ES-I3 (cell line): ENCODE measurements around the gene DLG1.
A peak's percentile ranks its signal among the peaks of the same experiment; 100 is the strongest.

Source experiments
- H3K36me3 ChIP-seq: 2 replicates; pipeline ENCODE4 v1.6.1; 2013; ENCODE audit warnings: mild to moderate bottlenecking, low read length, control low read depth, moderate library complexity; ENCODE audit not compliant: insufficient read depth
- H3K4me1 ChIP-seq: 2 replicates; pipeline ENCODE4 v1.6.1; 2013; ENCODE audit warnings: mild to moderate bottlenecking, control low read depth, low read length; ENCODE audit not compliant: insufficient read depth
- H3K9ac ChIP-seq: 2 replicates; pipeline ENCODE4 v1.6.1; 2013; ENCODE audit warnings: low read depth, mild to moderate bottlenecking, low read length, moderate library complexity
- H3K9me3 ChIP-seq: 2 replicates; pipeline ENCODE4 v1.6.1; 2013; ENCODE audit warnings: mild to moderate bottlenecking, low read length, moderate library complexity; ENCODE audit not compliant: control insufficient read depth, insufficient read depth

Gene DLG1

DNA sequence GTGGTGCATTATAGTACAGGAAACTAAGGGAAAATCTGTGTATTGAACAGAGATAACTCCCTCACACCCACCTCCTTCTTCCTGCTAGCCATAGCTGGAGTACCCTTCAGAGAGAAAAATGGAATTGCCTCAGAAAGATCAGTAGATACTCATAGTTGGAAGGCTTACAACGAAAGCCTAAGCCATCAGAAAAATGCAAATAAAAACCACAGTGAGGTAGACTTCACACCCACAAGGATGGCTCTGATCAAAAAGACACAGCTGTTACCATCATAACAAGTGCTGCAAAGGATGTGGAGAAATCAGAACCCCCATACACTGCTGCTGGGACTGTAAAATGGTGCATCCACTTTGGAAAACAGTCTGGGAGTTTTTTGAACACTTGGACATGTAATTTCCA lies 7.4 kb upstream of the DLG1 start:
- no peaks in the 10 kb centered on the region for H3K36me3 ChIP-seq
- no peak overlapping the region for H3K9ac ChIP-seq
- no peaks in the 10 kb centered on the region for H3K9me3 ChIP-seq
- H3K4me1 ChIP-seq, result peaks cover 30% of the 10 kb centered on the region

DNA sequence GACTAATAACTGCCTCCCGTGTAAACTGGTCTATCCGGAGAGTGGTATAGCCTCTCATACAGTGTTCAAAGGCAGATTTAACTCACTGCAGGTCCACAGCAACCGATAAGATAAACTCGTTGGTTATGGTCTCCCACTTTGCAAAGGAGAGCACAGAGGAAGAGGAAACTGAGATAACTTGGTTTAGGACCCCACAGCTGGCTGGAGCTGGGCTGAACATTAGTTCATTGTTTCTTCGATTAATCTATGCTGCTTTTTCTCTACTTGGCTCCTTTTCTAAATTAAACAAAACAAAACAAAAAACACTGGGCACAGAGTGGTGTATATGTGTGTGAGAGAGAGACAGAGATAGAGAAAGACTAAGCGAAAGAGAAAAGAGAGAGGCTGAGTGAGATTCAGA lies 5.0 kb upstream of the DLG1 start:
- H3K9ac ChIP-seq, result no peak overlapping the region
- H3K36me3 ChIP-seq, result no peaks in the 10 kb centered on the region
- H3K4me1 ChIP-seq, result peaks cover 25% of the 10 kb centered on the region
- H3K9me3 ChIP-seq, result no peaks in the 10 kb centered on the region

GRCh38 chr3:197302696-197303341 lies 4.4 kb upstream of the DLG1 start:
- Histone ChIP-seq H3K36me3 (no peaks in the 10 kb centered on the region), H3K4me1 (peaks cover 25% of the 10 kb centered on the region), H3K9me3 (no peaks in the 10 kb centered on the region), H3K9ac (no peak overlapping the region)

DNA sequence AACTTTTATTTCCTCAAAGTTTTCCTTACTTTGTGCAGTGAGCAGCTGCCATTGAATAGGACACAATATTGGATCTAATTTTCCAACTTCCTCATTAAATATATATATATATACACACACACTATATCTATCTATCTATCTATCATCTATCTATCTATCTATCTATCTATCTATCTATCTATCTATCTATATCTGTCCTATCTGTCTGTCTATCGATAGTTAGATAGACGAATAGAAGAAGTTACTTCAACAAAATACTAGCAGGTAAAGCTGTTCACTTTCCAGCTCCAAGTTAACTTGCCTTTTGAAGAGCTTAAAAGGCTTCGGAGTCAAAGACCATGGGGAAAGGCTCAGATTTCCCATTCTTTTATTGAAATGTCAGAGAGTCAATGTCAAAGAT lies 3.6 kb upstream of the DLG1 start:
- H3K4me1 ChIP-seq, result peaks cover 25% of the 10 kb centered on the region
- no peak overlapping the region for H3K9ac ChIP-seq
- no peaks in the 10 kb centered on the region for H3K36me3 ChIP-seq
- H3K9me3 ChIP-seq, result no peaks in the 10 kb centered on the region

- Histone ChIP-seq H3K36me3 (no peaks in the 10 kb centered on the region), H3K9ac (no peak overlapping the region), H3K4me1 (peaks cover 14% of the 10 kb centered on the region), H3K9me3 (no peaks in the 10 kb centered on the region)
These were observed 1.9 kb upstream of the DLG1 start for GRCh38 chr3:197300361-197300760.

DNA sequence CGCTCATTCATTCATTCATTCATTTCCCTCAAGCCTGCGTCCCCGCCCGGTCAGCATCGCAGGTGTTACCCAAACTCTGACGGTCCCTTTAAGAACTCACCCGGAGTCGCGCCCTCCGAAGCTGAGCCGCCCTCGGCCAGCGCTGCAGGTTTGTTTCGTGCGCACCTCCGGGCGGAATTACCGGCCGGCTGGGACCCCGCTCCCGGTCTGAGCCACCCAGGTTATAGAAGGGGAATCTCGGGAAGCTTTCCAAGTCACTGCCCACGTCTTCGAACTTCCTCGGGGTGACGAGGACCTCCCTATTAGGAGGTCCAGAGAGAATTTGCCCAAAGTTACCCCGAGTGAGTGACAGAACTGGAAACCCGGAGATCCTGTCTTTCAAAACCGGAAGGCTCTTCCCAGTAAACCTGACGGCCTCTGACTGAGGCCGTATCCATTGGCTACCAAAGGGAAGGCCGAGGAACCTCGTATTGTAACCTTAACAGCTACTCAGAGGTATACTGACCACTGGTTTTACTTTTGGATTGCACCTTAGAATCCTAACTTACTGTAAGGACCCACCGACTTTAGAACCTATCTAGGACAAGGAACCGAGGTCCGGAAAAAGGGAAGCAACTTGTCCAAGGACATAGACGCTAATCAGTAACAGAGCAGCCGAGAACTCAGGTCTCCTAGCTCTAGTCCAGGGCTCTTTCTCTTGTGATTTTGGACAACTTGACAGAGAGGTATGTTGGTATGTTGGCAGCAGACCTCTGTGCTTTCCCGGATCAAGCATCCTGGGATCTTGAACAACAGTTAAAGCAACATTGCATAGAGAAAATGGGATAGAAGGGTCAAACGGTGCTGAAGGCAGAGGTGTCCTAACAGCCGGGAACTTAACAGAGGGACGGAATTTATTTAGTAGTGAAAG lies 788 bp upstream of the DLG1 start:
- H3K9me3 ChIP-seq, result no peaks in the 10 kb centered on the region
- H3K9ac ChIP-seq, result peak overlapping the region; percentile 89
- H3K36me3 ChIP-seq, result no peaks in the 10 kb centered on the region
- peaks cover 14% of the 10 kb centered on the region for H3K4me1 ChIP-seq

- no peaks in the 10 kb centered on the region for H3K9me3 ChIP-seq
- no peaks in the 10 kb centered on the region for H3K36me3 ChIP-seq
- H3K9ac ChIP-seq, result peak overlapping the region; percentile 89
- H3K4me1 ChIP-seq, result peaks cover 10% of the 10 kb centered on the region; the same call in 1 of the 2 replicates
These were observed 704 bp downstream of the DLG1 start for GRCh38 chr3:197297476-197298340.

- Histone ChIP-seq H3K4me1 (peaks cover 10% of the 10 kb centered on the region; the same call in 1 of the 2 replicates), H3K9me3 (no peaks in the 10 kb centered on the region)
These were observed 1.4 kb downstream of the DLG1 start for GRCh38 chr3:197297002-197297401.

GRCh38 chr3:197296545-197296944 lies 1.9 kb downstream of the DLG1 start:
- Histone ChIP-seq H3K9ac (peak overlapping the region; percentile 89; the same call in 1 of the 2 replicates), H3K36me3 (no peaks in the 10 kb centered on the region), H3K9me3 (no peaks in the 10 kb centered on the region), H3K4me1 (peaks cover 10% of the 10 kb centered on the region; the same call in 1 of the 2 replicates)

More at GRCh38 chr3:197297002-197297401, 1.4 kb downstream of the DLG1 start:
- Histone ChIP-seq H3K36me3 (no peaks in the 10 kb centered on the region), H3K9ac (peak overlapping the region; percentile 89)

DNA sequence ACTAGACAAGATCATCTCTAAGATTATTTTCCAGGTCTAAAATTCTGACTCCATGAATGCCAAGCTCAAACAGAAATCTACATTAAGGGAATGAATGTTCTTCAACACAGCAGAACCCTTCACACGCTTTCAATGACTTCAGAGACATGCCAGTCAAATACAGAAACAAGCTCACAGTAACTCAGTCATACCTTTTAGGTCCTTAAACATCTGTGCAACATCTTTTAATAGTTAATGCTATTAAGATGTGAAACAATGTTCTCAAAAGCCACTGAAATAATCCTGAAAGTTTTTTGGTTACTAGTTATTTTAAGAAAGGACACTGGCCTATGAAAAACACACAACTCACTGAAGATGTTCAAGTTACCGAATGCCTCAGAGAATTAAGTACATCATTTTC lies 2.5 kb downstream of the DLG1 start:
- peaks cover 10% of the 10 kb centered on the region; the same call in 1 of the 2 replicates for H3K4me1 ChIP-seq
- H3K9me3 ChIP-seq, result no peaks in the 10 kb centered on the region
- H3K9ac ChIP-seq, result no peak overlapping the region
- H3K36me3 ChIP-seq, result no peaks in the 10 kb centered on the region

DNA sequence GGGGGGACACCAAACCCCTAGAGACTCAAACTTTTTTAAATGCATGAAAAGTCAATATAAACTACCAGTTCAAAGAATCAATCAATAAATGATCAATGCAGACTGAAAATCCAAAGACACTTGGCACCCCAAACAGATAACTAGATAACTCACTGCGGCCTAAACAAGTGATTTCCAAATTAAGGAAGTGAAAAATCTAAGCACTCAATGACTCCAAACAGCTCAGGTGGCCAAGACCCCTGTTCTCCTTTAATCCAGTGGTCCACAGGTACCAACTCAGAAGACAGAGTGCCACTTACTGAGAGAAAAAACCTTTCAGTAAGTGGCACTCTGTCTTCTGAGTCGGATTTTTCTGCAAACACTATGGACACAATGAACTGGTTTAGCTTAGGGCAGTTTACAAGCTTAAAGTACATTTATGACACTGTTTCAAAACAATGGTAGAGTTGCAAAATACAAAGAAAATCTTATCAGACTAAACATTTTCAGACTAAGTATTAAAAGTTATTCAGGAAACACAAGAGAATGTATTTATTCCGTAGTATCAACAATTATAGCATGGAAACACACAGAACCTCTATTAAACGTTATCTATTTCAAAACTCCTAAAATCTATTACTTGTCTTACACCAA lies 4.7 kb downstream of the DLG1 start:
- no peaks in the 10 kb centered on the region for H3K4me1 ChIP-seq
- no peaks in the 10 kb centered on the region for H3K9me3 ChIP-seq
- H3K36me3 ChIP-seq, result peaks cover 3% of the 10 kb centered on the region; the same call in 1 of the 2 replicates
- no peak overlapping the region for H3K9ac ChIP-seq

DNA sequence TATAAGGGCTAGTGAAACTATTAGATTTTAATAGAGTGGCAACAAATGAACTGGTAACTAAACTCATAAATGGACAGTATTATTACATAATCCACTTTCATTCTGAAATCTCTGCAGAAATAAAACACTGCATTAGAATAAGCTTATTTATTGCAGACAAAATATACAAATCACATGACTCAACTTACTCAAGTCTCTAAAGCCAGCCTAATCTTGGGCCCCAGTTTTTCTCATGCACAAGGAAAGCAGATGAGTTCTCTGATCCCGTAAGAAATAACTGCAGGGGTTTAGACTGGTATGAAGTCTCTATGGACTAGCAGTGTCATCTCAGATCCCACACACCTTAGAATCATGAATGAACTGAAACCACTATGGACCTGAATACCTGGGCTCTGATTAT lies 5.8 kb downstream of the DLG1 start:
- no peaks in the 10 kb centered on the region for H3K9me3 ChIP-seq
- H3K9ac ChIP-seq, result no peak overlapping the region
- H3K36me3 ChIP-seq, result peaks cover 3% of the 10 kb centered on the region; the same call in 1 of the 2 replicates
- H3K4me1 ChIP-seq, result no peaks in the 10 kb centered on the region

DNA sequence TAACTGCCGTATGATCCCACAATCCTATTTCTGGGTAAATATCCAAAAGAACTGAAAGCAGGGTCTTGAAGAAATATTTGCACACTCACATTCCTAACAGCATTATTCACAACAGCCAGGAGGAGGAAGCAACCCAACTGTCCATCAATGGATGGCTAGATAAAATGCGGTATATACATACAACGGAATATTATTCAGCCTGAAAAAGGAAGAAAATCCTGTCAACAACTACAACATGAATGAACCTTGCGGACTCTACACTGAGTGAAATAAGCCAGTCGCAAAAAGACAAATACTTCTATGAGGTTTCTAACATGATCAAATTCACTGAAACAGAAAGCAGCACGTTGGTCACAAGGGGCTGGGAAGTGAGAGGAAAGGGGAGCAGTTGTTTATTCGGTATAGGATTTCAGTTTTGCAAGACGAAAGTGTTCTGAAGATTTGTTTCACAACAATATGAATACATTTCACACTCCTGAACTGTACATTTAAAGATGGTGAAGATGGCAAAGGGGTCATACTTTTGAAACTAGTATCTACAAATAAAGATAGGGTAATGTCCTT lies 6.2 kb downstream of the DLG1 start:
- peaks cover 3% of the 10 kb centered on the region; the same call in 1 of the 2 replicates for H3K36me3 ChIP-seq
- H3K9me3 ChIP-seq, result no peaks in the 10 kb centered on the region
- no peaks in the 10 kb centered on the region for H3K4me1 ChIP-seq
- H3K9ac ChIP-seq, result no peak overlapping the region
